H9 (cell line): ENCODE results near the gene NFATC4. TPM values are rescaled to one million over a fixed set of nuclear protein-coding genes. Genes with fewer than 3 reads are reported as not detected.

ENCODE experiments used
- DNase-seq: peaks from one replicate; pipeline ENCODE4 v3.0.0-alpha.2; 2017
- H2AFZ ChIP-seq: one replicate; pipeline ENCODE4 v1.6.1; 2013; ENCODE audit warnings: mild to moderate bottlenecking, low read length, control low read depth, moderate library complexity
- H2AK5ac ChIP-seq: 2 replicates; pipeline ENCODE4 v1.6.1; 2013; ENCODE audit warnings: low read length, control low read depth, mixed read lengths; ENCODE audit not compliant: insufficient read length
- H2BK120ac ChIP-seq: one replicate; pipeline ENCODE4 v1.6.1; 2013; ENCODE audit warnings: low read depth, mild to moderate bottlenecking, low read length, control low read depth, inconsistent platforms; ENCODE audit not compliant: poor library complexity, severe bottlenecking
- H2BK12ac ChIP-seq: 2 replicates; pipeline ENCODE4 v1.6.1; 2013; ENCODE audit warnings: low read length, control low read depth, mixed read lengths, low read depth; ENCODE audit not compliant: insufficient read length
- H2BK15ac ChIP-seq: 2 replicates; pipeline ENCODE4 v1.6.1; 2013; ENCODE audit warnings: low read depth, low read length, control low read depth
- H2BK20ac ChIP-seq: one replicate; pipeline ENCODE4 v1.6.1; 2013; ENCODE audit warnings: low read depth, mild to moderate bottlenecking, low read length, control low read depth, inconsistent platforms; ENCODE audit not compliant: poor library complexity, severe bottlenecking
- H2BK5ac ChIP-seq: 2 replicates; pipeline ENCODE4 v1.6.1; 2013; ENCODE audit warnings: low read length, control low read depth, mixed read lengths; ENCODE audit not compliant: insufficient read length
- H3K14ac ChIP-seq: 2 replicates; pipeline ENCODE4 v1.6.1; 2013; ENCODE audit warnings: low read length, control low read depth; ENCODE audit not compliant: insufficient read depth
- H3K18ac ChIP-seq: 2 replicates; pipeline ENCODE4 v1.6.1; 2013; ENCODE audit warnings: low read depth, mild to moderate bottlenecking, mixed read lengths, low read length, control low read depth; ENCODE audit not compliant: insufficient read length
- H3K23ac ChIP-seq: 2 replicates; pipeline ENCODE4 v1.6.1; 2013; ENCODE audit warnings: low read length, control low read depth, mixed read lengths, low read depth; ENCODE audit not compliant: insufficient read length
- H3K23me2 ChIP-seq: 2 replicates; pipeline ENCODE4 v1.6.1; 2013; ENCODE audit warnings: low read depth, mild to moderate bottlenecking, mixed read lengths, low read length, control low read depth; ENCODE audit not compliant: insufficient read length, poor library complexity, severe bottlenecking
- H3K27ac ChIP-seq: 2 replicates; pipeline ENCODE4 v1.5.1; 2013; ENCODE audit warnings: low read length, control low read depth, mixed read lengths, low read depth; ENCODE audit not compliant: insufficient read length
- H3K27me3 ChIP-seq: 2 replicates; pipeline ENCODE4 v1.6.1; 2013; ENCODE audit warnings: low read length, control low read depth, inconsistent platforms; ENCODE audit not compliant: insufficient read depth
- H3K4ac ChIP-seq: 2 replicates; pipeline ENCODE4 v1.6.1; 2013; ENCODE audit warnings: low read depth, mild to moderate bottlenecking, control low read depth, inconsistent platforms, low read length, moderate library complexity
- H3K4me1 ChIP-seq: 2 replicates; pipeline ENCODE4 v1.6.1; 2013; ENCODE audit warnings: low read length, control low read depth, inconsistent platforms; ENCODE audit not compliant: insufficient read depth
- H3K4me2 ChIP-seq: 2 replicates; pipeline ENCODE4 v1.6.1; 2013; ENCODE audit warnings: low read length, control low read depth, mixed read lengths; ENCODE audit not compliant: insufficient read length, insufficient read depth
- H3K56ac ChIP-seq: 2 replicates; pipeline ENCODE4 v1.6.1; 2013; ENCODE audit warnings: low read depth, mild to moderate bottlenecking, mixed read lengths, low read length, control low read depth; ENCODE audit not compliant: insufficient read length
- H3K79me1 ChIP-seq: 2 replicates; pipeline ENCODE4 v1.6.1; 2013; ENCODE audit warnings: low read depth, mild to moderate bottlenecking, moderate library complexity, low read length, control low read depth, inconsistent platforms; ENCODE audit not compliant: insufficient read depth, poor library complexity, severe bottlenecking
- H3K79me2 ChIP-seq: 2 replicates; pipeline ENCODE4 v1.6.1; 2013; ENCODE audit warnings: low read length, control low read depth, inconsistent platforms; ENCODE audit not compliant: insufficient read depth
- H3K9ac ChIP-seq: 2 replicates; pipeline ENCODE4 v1.6.1; 2013; ENCODE audit warnings: low read length, control low read depth, mixed read lengths; ENCODE audit not compliant: insufficient read length; ENCODE audit errors: extremely low read depth
- H3K9me3 ChIP-seq: one replicate; pipeline ENCODE4 v1.6.1; 2013; ENCODE audit warnings: low read depth, low read length, inconsistent platforms; ENCODE audit not compliant: control insufficient read depth
- H3T11ph ChIP-seq: one replicate; pipeline ENCODE4 v1.6.1; 2013; ENCODE audit warnings: mild to moderate bottlenecking, low read length, control low read depth, inconsistent platforms
- H4K20me1 ChIP-seq: one replicate; pipeline ENCODE4 v1.6.1; 2013; ENCODE audit not compliant: control insufficient read depth, insufficient read length, insufficient read depth
- H4K5ac ChIP-seq: 2 replicates; pipeline ENCODE4 v1.6.1; 2013; ENCODE audit warnings: low read depth, mild to moderate bottlenecking, mixed read lengths, low read length, control low read depth; ENCODE audit not compliant: insufficient read length
- H4K8ac ChIP-seq: replicated peaks from 2 replicates; pipeline ENCODE4 v1.6.1; 2013; ENCODE audit warnings: low read length, control low read depth, mixed read lengths, low read depth; ENCODE audit not compliant: insufficient read length
- H4K91ac ChIP-seq: 2 replicates; pipeline ENCODE4 v1.6.1; 2013; ENCODE audit warnings: low read depth, mild to moderate bottlenecking, moderate library complexity, mixed read lengths, low read length, control low read depth; ENCODE audit not compliant: insufficient read length
- H3K27ac Mint-ChIP-seq, 3 experiments: 2 replicates in 2 of 3; 3 replicates in 1 of 3; pipeline ENCODE4 v1.8.0; 2020 to 2021; ENCODE audit warnings: mixed read lengths in 3 of 3, mild to moderate bottlenecking in 1 of 3, moderate library complexity in 1 of 3
- H3K27me3 Mint-ChIP-seq: 2 replicates; pipeline ENCODE4 v1.8.0; 2021; ENCODE audit warnings: low read depth, mild to moderate bottlenecking, moderate library complexity, mixed read lengths
- H3K36me3 Mint-ChIP-seq, 3 experiments: 2 replicates in 2 of 3; 3 replicates in 1 of 3; pipeline ENCODE4 v1.8.0; 2020 to 2021; ENCODE audit warnings: low read depth in 3 of 3, mixed read lengths in 3 of 3; ENCODE audit not compliant: insufficient read depth in 1 of 3
- H3K4me1 Mint-ChIP-seq, 2 experiments: 2 replicates each; pipeline ENCODE4 v1.8.0; 2020; ENCODE audit warnings: mixed read lengths in 2 of 2
- H3K4me3 Mint-ChIP-seq, 2 experiments: 2 replicates in 1 of 2; 3 replicates in 1 of 2; pipeline ENCODE4 v1.8.0; 2020 to 2021; ENCODE audit warnings: mild to moderate bottlenecking in 2 of 2, mixed read lengths in 2 of 2, moderate library complexity in 1 of 2
- H3K9me3 Mint-ChIP-seq, 2 experiments: 2 replicates in 1 of 2; 3 replicates in 1 of 2; pipeline ENCODE4 v1.8.0; 2020; ENCODE audit warnings: mild to moderate bottlenecking in 2 of 2, mixed read lengths in 2 of 2, moderate library complexity in 1 of 2
- CTCF ChIP-seq: fragments of 200-600 bp; sonication (generic); conservative IDR thresholded peaks from 3 replicates; pipeline ENCODE4 v1.8.0; 2021; ENCODE audit warnings: antibody characterized with exemption, mild to moderate bottlenecking
- WGBS: extraction: QIAGEN DNeasy Blood & Tissue Kit; methylation state at CpG from one replicate; pipeline ENCODE4 v1.1.7; 2013; ENCODE audit warnings: missing lambda C conversion rate, low lambda C conversion rate, mixed read lengths; ENCODE audit not compliant: insufficient read length; ENCODE audit errors: extremely low coverage; 5-methylcytosine and 5-hydroxymethylcytosine counted together
- total RNA-seq: library from RNA; stranded (reverse); gene quantifications from 2 replicates; pipeline ENCODE4 v1.2.1, GENCODE V29; 2021

NFATC4 gene
- total RNA-seq, 1 experiment from 2014 or later, result 46.4 TPM

GRCh38 chr14:24426150-24426911 lies 58.3 kb downstream of the NFATC4 start:
- no peak overlapping the region; a peak in 1 of 7 replicates for H3K27ac Mint-ChIP-seq
- Histone ChIP-seq H4K91ac (no peak overlapping the region), H2AK5ac (no peak overlapping the region)

More at GRCh38 chr14:24426150-24426911, 58.3 kb downstream of the NFATC4 start:
- H3K9me3 ChIP-seq, result no peaks in the 10 kb centered on the region
- H3K27me3 ChIP-seq, result peaks cover 2% of the 10 kb centered on the region; the same call in 1 of the 2 replicates
- H3K36me3 Mint-ChIP-seq, result no peaks in the 10 kb centered on the region
- H3K4ac ChIP-seq, result no peak overlapping the region
- no peak overlapping the region for H4K5ac ChIP-seq
- H3K4me3 Mint-ChIP-seq, result no peak overlapping the region
- no peak overlapping the region for H2BK120ac ChIP-seq
- no peak overlapping the region for H2BK20ac ChIP-seq
- no peaks in the 10 kb centered on the region for H3K79me1 ChIP-seq
- TF ChIP-seq CTCF, result no peak
- H2BK15ac ChIP-seq, result no peak overlapping the region
- no peak overlapping the region for H3K23ac ChIP-seq
- WGBS, result no CpG with 5 or more reads among the region's 2 CpGs
- H3K14ac ChIP-seq, result no peak overlapping the region
- H3K27ac ChIP-seq, result no peak overlapping the region
- H3K4me1 ChIP-seq, result peaks cover 3% of the 10 kb centered on the region; the same call in 1 of the 2 replicates
- no peak overlapping the region for H3K56ac ChIP-seq
- H3K79me2 ChIP-seq, result no peaks in the 10 kb centered on the region
- peaks cover 8% of the 10 kb centered on the region for H3K27me3 Mint-ChIP-seq
- H3K23me2 ChIP-seq, result peaks cover 7% of the 10 kb centered on the region
- H3T11ph ChIP-seq, result no peak overlapping the region
- H3K18ac ChIP-seq, result no peak overlapping the region
- peaks cover 24 to 25% of the 10 kb centered on the region in 2 experiments for H3K4me1 Mint-ChIP-seq
- DNase-seq, result no peak
- no peaks in the 10 kb centered on the region for H4K20me1 ChIP-seq
- no peak overlapping the region for H2AFZ ChIP-seq
- H3K9ac ChIP-seq, result no peak overlapping the region
- no peak overlapping the region for H2BK12ac ChIP-seq
- no peak overlapping the region for H3K4me2 ChIP-seq
- no peak overlapping the region for H2BK5ac ChIP-seq
- no peak overlapping the region for H4K8ac ChIP-seq
- no peaks in the 10 kb centered on the region for H3K9me3 Mint-ChIP-seq
